Prostate gland (tissue), 2 donors: ENCODE data around the gene ELN.

Experiments
- POLR2A ChIP-seq: fragments of 450-650 bp; IDR thresholded peaks from one replicate; pipeline ENCODE4 v1.6.1; 2016; ENCODE audit warnings: antibody characterized with exemption, mild to moderate bottlenecking
- POLR2AphosphoS5 ChIP-seq: sonication (generic); formaldehyde crosslinking; IDR thresholded peaks from one replicate; pipeline ENCODE4 v1.6.1; 2017; ENCODE audit warnings: antibody characterized with exemption
- TF ChIP-seq, protein P1 (sequence below), 4 experiments: fragments of 200-600 bp in 2 of 4; fragments of 450-650 bp in 2 of 4; sonication (generic) in 2 of 4; IDR thresholded peaks; 1 replicate in 3 of 4; 2 replicates in 1 of 4; pipeline ENCODE4 v1.5.1; 2016 to 2019; ENCODE audit warnings: antibody characterized with exemption in 4 of 4, mild to moderate bottlenecking in 2 of 4, moderate library complexity in 2 of 4

GRCh38 chr7:74103219-74103772 lies 75.3 kb downstream of the ELN start:
- TF ChIP-seq POLR2A = no peak
- TF ChIP-seq, protein P1, sequence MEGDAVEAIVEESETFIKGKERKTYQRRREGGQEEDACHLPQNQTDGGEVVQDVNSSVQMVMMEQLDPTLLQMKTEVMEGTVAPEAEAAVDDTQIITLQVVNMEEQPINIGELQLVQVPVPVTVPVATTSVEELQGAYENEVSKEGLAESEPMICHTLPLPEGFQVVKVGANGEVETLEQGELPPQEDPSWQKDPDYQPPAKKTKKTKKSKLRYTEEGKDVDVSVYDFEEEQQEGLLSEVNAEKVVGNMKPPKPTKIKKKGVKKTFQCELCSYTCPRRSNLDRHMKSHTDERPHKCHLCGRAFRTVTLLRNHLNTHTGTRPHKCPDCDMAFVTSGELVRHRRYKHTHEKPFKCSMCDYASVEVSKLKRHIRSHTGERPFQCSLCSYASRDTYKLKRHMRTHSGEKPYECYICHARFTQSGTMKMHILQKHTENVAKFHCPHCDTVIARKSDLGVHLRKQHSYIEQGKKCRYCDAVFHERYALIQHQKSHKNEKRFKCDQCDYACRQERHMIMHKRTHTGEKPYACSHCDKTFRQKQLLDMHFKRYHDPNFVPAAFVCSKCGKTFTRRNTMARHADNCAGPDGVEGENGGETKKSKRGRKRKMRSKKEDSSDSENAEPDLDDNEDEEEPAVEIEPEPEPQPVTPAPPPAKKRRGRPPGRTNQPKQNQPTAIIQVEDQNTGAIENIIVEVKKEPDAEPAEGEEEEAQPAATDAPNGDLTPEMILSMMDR (IDR thresholded peaks at IDR 0.05) = no peak
- no peak for TF ChIP-seq POLR2AphosphoS5
